ENCODE measurements around the gene OTOS. TPM values are rescaled to one million over a fixed set of nuclear protein-coding genes. Genes with fewer than 3 reads are reported as not detected.
A peak's percentile ranks its signal among the peaks of the same experiment; 100 is the strongest.

OTOS gene
- total RNA-seq, 1 donor from 2014 or later, result not detected

DNA sequence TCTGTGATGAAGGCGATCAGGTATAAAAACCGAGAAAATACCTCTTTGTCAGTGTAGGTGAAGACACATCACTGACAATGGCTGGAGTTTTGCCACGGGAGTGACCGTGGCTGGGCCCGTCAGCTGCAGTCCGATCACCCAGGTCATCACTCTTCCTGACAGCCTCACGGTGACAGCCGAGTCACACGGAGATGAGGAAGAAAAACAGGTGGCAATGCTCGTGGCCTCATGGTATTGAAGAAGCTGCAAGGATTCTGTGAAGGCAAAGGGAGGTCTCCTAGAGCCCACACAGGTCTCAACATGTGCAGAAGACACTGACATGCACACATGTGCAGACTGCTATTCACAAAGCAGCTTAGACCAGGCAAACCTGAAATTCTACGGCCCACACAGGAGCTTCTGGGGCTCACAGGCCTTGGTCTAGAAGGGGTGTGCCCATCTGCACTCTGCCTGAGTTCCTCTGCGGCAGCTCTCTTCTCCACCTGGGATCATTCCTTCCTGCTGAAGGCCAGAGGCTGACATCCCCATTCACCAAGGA is 11.8 kb downstream of the OTOS start:
- DNase-seq (ENCODE audit: missing footprints), result peak; percentile 17
- intact Hi-C loops (cut with DNase I), result no loop called here
- ATAC-seq, result no peak

DNA sequence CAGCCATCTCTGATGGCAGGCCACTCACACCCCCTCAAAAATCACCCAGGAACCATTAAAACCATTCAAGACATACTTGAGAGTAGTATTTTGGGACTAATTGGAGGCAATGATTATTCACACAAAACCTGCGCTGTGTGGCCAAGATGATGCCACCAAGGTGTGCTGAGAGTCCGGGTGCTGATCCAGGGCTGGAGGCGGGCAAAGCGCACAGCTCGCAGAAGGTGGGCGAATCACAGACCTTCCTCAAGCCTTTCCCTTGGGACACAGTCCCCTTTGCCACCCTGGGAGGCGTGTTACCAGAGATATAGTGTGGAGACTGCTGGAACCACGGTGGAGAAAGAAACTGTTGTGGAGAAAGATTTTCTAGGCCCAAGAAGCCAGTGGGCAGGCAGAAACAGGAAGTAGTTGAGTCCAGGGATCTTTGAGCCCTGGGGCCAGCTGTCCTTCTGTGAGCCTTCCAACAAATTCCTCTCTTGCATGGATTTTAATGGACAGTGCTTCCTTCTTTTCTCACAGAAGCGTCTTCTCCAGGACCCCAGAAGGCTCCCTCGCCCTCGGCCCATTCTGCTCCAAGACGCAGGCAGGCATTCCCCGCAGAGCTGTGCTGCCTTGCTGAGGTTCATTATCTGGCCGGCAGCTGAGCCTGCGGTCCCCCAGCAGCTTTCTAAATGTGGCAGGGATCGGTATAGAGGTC is 12.4 kb downstream of the OTOS start:
- ATAC-seq (no peak), DNase-seq (ENCODE audit: missing footprints) (peak; percentile 16)
- intact Hi-C loops (cut with DNase I), result no loop called here

DNA sequence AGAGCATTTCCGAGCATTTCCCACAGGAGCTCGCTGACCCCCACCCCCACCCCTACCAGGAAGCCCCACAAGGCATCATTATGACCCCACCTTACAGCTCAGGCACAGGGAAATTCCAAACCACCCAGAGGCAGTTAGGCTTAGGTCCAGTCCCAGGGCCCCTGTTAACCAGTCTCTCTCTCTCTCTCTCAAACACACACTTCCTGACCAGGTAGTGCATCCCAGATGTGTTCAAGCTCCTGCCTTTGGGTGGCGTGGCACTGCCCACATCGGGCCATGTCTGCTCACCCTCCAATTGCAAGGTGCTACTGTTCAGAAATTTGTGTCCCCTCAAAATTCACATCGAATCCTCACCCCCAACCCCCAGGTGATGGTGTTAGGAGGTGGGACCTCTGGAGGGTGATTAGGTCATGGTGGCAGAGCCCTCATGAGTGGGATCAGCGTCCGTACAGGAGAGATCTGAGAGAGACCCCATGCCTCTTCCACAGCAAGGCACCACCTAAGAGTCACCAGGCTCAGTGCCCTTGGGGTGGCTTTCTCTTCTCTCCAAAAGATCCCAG is 13.2 kb downstream of the OTOS start:
- DNase-seq (ENCODE audit: missing footprints) (no peak), ATAC-seq (no peak)
- intact Hi-C loops (cut with DNase I), result no loop called here

- no peak for ATAC-seq
- intact Hi-C loops (cut with DNase I), result no loop called here
- DNase-seq (ENCODE audit: missing footprints), result no peak
Observed at GRCh38 chr2:240126731-240127130, 13.7 kb downstream of the OTOS start.

DNA sequence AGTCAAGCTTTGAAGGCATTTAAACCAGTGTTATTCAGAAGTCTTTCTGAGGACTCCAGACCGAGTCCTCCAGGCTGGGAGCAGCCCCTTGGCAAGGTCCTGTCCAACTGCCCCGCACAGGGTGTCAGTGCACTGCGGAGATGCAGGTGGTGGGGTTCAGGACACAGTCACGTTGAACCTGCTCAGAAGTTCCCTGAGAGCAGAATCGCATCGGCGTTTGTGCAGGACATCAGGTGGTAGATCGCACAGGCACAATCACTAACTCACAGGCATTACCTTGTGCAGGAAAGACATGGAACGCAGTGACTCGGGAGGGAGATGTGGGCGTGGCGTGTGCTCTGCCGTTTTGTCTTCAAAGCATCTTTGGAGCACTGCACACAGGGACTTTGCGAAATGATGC is 14.7 kb downstream of the OTOS start:
- ATAC-seq (no peak), DNase-seq (ENCODE audit: missing footprints) (peak; percentile 45)
- intact Hi-C loops (cut with DNase I), result no loop called here

DNA sequence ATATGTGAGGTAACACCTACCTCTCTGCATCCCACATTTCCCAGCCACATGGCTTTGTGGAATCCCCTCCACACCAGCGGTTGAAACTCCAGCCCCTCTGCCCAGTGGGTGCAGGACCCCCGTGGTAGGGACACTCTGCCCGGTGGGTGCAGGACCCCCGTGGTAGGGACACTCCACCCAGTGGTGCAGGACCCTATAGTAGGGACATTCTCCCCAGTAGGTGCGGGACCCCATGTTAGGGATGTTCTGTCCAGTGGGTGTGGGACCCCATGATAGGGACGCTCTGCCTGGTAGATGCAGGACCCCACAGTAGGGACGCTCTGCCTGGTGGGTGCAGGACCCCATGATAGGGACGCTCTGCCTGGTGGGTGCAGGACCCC is 15.8 kb downstream of the OTOS start:
- DNase-seq (ENCODE audit: missing footprints) (no peak), ATAC-seq (no peak)
- intact Hi-C loops (cut with DNase I), result no loop called here

- peak; percentile 55 for DNase-seq (ENCODE audit: missing footprints)
- intact Hi-C loops (cut with DNase I), result no loop called here
- ATAC-seq, result no peak
Observed at GRCh38 chr2:240123821-240124650, 16.4 kb downstream of the OTOS start.

DNA sequence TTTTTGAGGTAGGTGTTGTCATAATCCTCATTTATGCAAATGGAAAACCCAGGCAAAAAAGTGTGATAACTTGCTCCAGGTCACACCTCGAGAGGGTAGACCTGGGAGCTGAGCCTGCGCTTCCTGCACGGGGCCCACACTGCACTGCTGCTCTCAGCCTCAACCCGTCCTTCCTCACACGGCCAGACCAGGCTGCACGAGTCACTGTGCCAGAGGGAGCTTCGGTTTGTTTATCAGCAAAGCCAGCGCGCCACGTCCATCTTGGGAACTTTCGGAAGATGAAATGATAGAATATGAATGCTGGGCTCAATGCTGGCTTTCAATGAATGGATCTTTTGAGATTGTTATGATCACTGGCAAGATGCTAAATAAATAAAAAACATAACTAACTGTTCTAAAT is 18.8 kb downstream of the OTOS start:
- intact Hi-C loops (cut with DNase I), result no loop called here
- ATAC-seq (no peak), DNase-seq (ENCODE audit: missing footprints) (peak; percentile 57)

DNA sequence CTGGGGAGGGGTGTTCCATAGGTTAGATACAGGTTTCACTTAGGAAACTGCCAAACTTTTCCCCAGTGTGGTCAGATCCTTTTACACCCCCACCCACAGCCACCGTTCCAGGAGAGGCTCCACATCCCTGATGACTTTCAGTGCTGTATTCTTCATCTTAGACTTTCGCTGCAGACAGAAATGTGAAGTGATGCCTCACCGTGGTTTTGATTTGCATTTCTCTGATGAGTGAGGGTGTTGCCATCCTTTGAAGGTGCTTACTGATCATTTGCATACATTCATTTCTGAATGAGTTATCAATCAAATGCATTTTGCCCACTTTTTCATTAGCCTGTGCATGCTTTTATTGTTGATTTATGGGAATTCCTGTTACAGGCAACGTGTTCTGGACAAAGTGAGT is 19.3 kb downstream of the OTOS start:
- intact Hi-C loops (cut with DNase I), result no loop called here
- no peak for DNase-seq (ENCODE audit: missing footprints)
- ATAC-seq, result no peak

- no peak for DNase-seq (ENCODE audit: missing footprints)
- intact Hi-C loops (cut with DNase I), result no loop called here
- no peak for ATAC-seq
Observed at GRCh38 chr2:240114233-240114632, 26.2 kb downstream of the OTOS start.

DNA sequence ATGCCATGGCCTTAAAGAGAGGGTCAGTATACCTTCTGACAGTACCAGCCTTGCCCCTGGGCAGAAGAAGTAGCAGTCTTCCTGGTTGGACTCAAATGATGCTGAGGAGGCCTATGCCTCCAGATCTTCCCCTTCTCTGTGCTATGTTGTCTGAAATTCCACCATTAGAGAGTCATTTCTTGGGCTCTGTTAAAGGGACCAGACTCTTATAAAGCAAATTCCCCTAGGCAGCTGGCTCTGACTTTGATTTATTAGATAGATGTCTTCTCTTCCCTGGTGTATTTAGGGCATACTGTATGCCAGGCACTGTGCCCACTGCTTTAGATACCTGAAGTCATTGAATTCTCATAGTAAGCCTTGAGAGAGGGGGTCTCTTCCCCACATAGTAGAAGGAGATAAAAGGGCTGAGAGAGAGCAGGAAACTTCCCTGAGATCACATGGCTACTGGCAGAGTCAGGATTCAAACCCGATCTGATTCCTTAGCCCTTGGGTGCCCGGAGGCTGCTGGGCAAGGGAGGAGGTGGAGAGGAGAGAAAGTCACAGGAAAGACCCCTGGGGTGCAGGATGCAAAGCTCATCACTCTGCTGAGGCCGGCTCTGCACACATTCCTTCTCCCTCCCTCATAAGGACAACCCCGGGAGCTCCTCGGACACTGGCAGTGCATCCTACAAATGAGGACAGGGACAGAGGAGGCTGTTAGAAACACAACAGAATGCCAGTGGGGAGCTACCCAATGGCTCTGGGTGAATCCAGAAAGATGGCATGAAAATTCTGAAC is 27.4 kb downstream of the OTOS start:
- ATAC-seq (no peak), DNase-seq (ENCODE audit: missing footprints) (no peak)
- intact Hi-C loops (cut with DNase I), result no loop called here

DNA sequence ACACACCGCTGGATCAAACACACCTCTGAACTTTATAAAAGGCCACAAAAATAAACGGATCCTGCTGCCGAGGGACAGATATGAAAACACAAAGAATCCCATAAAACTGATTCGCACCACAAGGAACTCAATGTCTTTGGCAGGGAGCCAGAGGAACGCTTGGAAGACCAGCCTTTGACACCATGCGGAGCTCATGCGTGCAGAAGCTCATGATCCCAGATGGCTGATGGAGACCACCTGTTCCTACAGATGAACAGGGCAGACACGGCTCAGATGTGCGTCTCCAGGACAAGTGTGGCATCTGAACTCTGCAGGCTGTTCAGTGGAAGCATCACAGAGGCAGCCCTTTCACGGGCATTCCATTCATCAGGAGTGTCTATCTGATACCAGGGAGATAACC is 29.2 kb downstream of the OTOS start:
- intact Hi-C loops (cut with DNase I), result no loop called here
- DNase-seq (ENCODE audit: missing footprints), result no peak
- ATAC-seq, result no peak

DNA sequence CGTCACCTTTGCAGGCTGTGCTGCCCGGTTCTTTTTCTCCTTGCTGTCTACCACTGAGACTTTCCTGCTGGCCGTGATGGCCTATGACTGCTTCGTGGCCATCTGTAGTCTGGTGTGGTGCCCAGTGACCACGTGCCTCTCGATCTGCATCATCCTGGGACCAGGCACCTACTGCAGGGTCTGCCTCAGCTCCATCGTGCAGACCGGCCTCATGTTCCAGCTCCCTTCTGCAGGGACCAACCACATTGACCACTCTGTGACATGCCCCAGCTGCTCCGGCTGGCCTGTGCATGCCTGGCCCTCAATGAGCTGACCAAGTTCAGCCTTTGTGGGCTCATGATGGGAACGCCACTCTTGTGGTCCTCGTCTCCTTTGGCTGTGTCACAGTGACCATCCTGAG is 31.1 kb downstream of the OTOS start:
- ATAC-seq (no peak), DNase-seq (ENCODE audit: missing footprints) (no peak)
- intact Hi-C loops (cut with DNase I), result no loop called here

GRCh38 chr2:240107477-240107796 is 33.0 kb downstream of the OTOS start:
- no peak for DNase-seq (ENCODE audit: missing footprints)
- intact Hi-C loops (cut with DNase I), result no loop called here
- ATAC-seq, result no peak

DNA sequence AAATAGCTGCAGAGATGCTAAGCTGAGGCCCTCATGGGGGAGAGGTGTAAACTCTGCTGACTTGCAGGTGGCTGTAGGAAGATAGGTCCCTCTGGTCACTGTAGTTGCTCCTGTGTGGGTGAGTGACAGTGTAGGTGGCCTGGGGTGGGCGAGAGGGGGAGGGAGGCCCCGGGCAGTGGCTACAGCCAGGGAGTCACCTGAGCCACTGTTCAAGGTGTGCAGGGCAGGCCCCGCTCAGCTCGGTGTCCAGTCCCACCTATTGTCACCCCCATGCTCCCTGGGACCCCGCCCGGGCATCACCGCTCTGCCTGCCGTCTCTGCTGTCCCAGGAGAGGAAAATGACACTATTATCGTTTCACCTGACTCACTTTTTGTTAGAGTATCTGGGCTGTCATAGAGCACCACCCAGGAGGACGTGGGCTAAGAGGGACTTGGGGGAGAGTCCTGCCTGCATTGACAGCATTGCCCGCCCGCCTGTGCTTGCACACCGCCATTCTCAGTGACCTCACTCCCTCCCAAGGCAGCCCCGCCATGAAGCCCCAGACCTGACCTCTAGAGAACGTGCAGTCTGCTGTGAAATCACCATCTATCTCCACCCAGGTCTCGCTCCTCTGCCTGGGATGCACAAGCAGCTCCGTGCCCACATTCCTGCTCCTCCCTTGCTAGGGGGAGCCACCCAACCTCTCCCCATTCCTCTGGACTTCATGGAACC is 33.5 kb downstream of the OTOS start:
- ATAC-seq (no peak), DNase-seq (ENCODE audit: missing footprints) (no peak)
- intact Hi-C loops (cut with DNase I), result no loop called here

DNA sequence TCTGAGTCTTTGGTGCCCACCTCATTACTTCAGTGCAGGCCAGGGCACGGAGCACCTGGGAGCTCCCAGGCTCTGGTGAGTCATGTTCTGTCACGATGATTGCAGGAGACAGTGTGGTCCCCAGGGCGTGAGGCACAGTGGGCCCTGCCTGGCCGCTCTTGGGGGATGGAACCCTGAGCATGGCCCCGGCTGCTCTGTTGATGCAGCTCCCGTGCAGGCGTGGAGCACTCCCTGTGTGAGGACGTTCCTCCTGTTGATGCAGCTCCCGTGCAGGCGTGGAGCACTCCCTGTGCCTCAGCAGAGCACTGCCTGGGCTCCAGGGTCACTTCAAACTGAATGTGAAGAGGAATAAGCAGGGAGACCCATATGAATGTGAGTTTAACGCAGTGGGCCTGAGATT is 34.5 kb downstream of the OTOS start:
- ATAC-seq (no peak), DNase-seq (ENCODE audit: missing footprints) (no peak)
- intact Hi-C loops (cut with DNase I), result no loop called here

DNA sequence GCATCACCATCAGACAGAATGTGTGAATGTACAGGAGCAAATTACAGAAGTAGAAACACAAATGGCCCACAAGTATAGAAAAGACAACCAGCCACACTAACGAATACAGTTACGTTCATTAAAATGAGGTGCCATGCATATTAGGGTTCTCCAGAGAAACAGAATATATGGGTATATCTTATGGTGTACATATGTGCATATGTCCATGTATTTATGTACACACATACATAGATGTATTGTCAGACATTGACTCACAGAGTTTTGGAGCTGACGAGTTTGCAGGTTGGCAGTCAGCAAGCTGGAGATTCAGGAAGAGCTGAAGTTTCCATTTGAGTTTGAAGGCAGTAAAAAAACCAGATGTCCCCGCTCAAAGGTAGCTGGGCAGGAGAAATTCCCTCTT is 37.3 kb downstream of the OTOS start:
- ATAC-seq, result no peak
- intact Hi-C loops (cut with DNase I), result no loop called here
- no peak for DNase-seq (ENCODE audit: missing footprints)

DNA sequence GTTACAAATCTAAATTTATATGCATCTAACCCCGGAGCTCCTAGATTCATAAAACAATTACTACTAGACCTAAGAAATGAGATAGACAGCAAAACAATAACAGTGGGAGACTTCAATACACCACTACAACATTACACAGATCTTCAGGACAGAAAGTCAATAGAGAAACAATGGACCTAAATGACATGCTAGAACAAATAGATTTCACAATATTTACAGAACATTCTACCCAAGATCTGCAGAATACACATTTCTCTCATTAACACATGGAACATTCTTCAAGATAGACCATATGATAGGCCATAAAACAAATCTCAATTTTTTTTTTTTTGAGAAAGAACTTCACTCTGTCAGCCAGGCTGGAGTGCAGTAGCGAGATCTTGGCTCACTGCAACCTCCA is 42.1 kb downstream of the OTOS start:
- intact Hi-C loops (cut with DNase I), result no loop called here
- ATAC-seq (no peak), DNase-seq (ENCODE audit: missing footprints) (no peak)
